HG03457 (cell line): ENCODE measurements around the gene ENGASE.

Experiments
- ATAC-seq: cut with Tn5 transposase; IDR thresholded peaks from one replicate; pipeline ENCODE4 v1.9.1; 2021; ENCODE audit warnings: moderate number of reproducible peaks; ENCODE audit not compliant: unreplicated experiment

ENGASE gene

GRCh38 chr17:79091226-79091670, 16.6 kb downstream of the ENGASE start:
- no peak for ATAC-seq

- no peak for ATAC-seq
These were observed 17.9 kb downstream of the ENGASE start for GRCh38 chr17:79092567-79092966.

- no peak for ATAC-seq
These were observed 18.6 kb downstream of the ENGASE start for GRCh38 chr17:79093270-79093669.

- ATAC-seq = no peak
These were observed 19.6 kb downstream of the ENGASE start for GRCh38 chr17:79094261-79094660.

GRCh38 chr17:79095345-79096055, 20.9 kb downstream of the ENGASE start:
- no peak for ATAC-seq

GRCh38 chr17:79096477-79096876, 21.9 kb downstream of the ENGASE start:
- ATAC-seq = no peak

- ATAC-seq = no peak
These were observed 22.8 kb downstream of the ENGASE start for GRCh38 chr17:79097226-79098055.

GRCh38 chr17:79098282-79098867, 23.8 kb downstream of the ENGASE start:
- ATAC-seq = no peak

GRCh38 chr17:79100405-79100804, 25.8 kb downstream of the ENGASE start:
- no peak for ATAC-seq

GRCh38 chr17:79101111-79101673, 26.6 kb downstream of the ENGASE start:
- ATAC-seq = no peak

GRCh38 chr17:79102214-79102613, 27.6 kb downstream of the ENGASE start:
- ATAC-seq = no peak

- no peak for ATAC-seq
These were observed 30.4 kb downstream of the ENGASE start for GRCh38 chr17:79104898-79105600.

- no peak for ATAC-seq
These were observed 31.3 kb downstream of the ENGASE start for GRCh38 chr17:79105937-79106336.

GRCh38 chr17:79106958-79107357, 32.3 kb downstream of the ENGASE start:
- no peak for ATAC-seq

- no peak for ATAC-seq
These were observed 33.0 kb downstream of the ENGASE start for GRCh38 chr17:79107499-79108231.

GRCh38 chr17:79108232-79108850, 33.7 kb downstream of the ENGASE start:
- no peak for ATAC-seq

GRCh38 chr17:79108870-79109269, 34.2 kb downstream of the ENGASE start:
- ATAC-seq = no peak

- no peak for ATAC-seq
These were observed 35.0 kb downstream of the ENGASE start for GRCh38 chr17:79109584-79109983.

- ATAC-seq = no peak
These were observed 36.5 kb downstream of the ENGASE start for GRCh38 chr17:79111097-79111496.

- ATAC-seq = no peak
These were observed 37.8 kb downstream of the ENGASE start for GRCh38 chr17:79112471-79112870.
